Adrenal gland (tissue), 12 donors: ENCODE measurements around the gene C9. TPM values are rescaled to one million over a fixed set of nuclear protein-coding genes. Genes with fewer than 3 reads are reported as not detected.
"Not testable (repeated sequence)": the region's sequence is repeated elsewhere in the genome, so short reads cannot be mapped to it uniquely, and the experiment has no call there.

Experiments
- DNase-seq, 7 donors: peaks; one replicate each; pipeline ENCODE4 v3.0.0-alpha.2; 2019 to 2020
- H3K27ac ChIP-seq, 5 donors: fragments of 200-600 bp; sonication (generic) in 4 of 5; 1 replicate in 3 of 5; 2 replicates in 2 of 5; pipeline versions ENCODE4 v1.5.1 to v1.8.0; 2016 to 2020; ENCODE audit warnings: mild to moderate bottlenecking in 1 of 5
- H3K27me3 ChIP-seq: fragments of 200-600 bp; 2 replicates; pipeline ENCODE4 v1.8.0; 2021
- H3K36me3 ChIP-seq, 2 donors: fragments of 200-600 bp; replicated peaks in 1 of 2; 1 replicate in 1 of 2; 2 replicates in 1 of 2; pipeline versions ENCODE4 v1.5.1 to v1.8.0; 2018 to 2022
- H3K4me1 ChIP-seq, 2 donors: fragments of 200-600 bp; replicated peaks in 1 of 2; 1 replicate in 1 of 2; 2 replicates in 1 of 2; pipeline versions ENCODE4 v1.5.1 to v1.8.0; 2018 to 2021
- H3K4me3 ChIP-seq, 4 donors: fragments of 200-600 bp; sonication (generic) in 3 of 4; one replicate each; pipeline ENCODE4 v1.5.1; 2016 to 2018
- H3K9me3 ChIP-seq, 3 donors: fragments of 200-600 bp; sonication (generic) in 1 of 3; replicated peaks in 1 of 3; 1 replicate in 2 of 3; 2 replicates in 1 of 3; pipeline versions ENCODE4 v1.5.1 to v1.8.0; 2016 to 2021
- CTCF ChIP-seq, 6 experiments: fragments of 450-650 bp in 4 of 6; fragments of 200-600 bp in 2 of 6; sonication (generic) in 1 of 6; IDR thresholded peaks; 1 replicate in 5 of 6; 2 replicates in 1 of 6; pipeline versions ENCODE4 v1.5.1 to v1.8.0; 2016 to 2021; ENCODE audit warnings: antibody characterized with exemption in 6 of 6, mild to moderate bottlenecking in 2 of 6, moderate library complexity in 1 of 6
- POLR2A ChIP-seq, 2 donors: fragments of 450-650 bp; IDR thresholded peaks; one replicate each; pipeline ENCODE4 v1.6.1; 2017; ENCODE audit warnings: antibody characterized with exemption in 2 of 2, mild to moderate bottlenecking in 2 of 2, moderate library complexity in 1 of 2
- WGBS, 4 donors: extraction: QIAGEN DNeasy Blood & Tissue Kit in 2 of 4; methylation state at CpG; one replicate each; pipeline versions ENCODE4 v1.1.5 to v1.1.7; 2013 to 2017; 5-methylcytosine and 5-hydroxymethylcytosine counted together
- intact Hi-C, 2 donors: fragments of 100-400 bp; cut with DNase I; formaldehyde crosslinking; loops; one replicate each; pipeline versions ENCODE4 v1.14.1 to v1.15.0; 2022 to 2023
- polyA plus RNA-seq, 3 donors: library from polyadenylated mRNA; stranded (reverse); fragments of 200-250 nt in 2 of 3; fragments of 350-450 nt in 1 of 3; fragmentation: Illumina TruSeq in 1 of 3; extraction: RNeasy Lipid Tissue Mini Kit (QIAGEN cat#74804) in 1 of 3; gene quantifications; one replicate each; pipeline ENCODE4 v1.2.3, GENCODE V29; 2013 to 2014
- total RNA-seq, 9 donors: library from RNA; depleted of rRNA in 4 of 9; stranded (reverse); fragments of >200 nt in 4 of 9; fragments of 120-200 nt in 1 of 9; fragmentation: NEBNext Ultra II Directional in 1 of 9; extraction: Animal tissue kit (Norgen Biotek cat#: 25700) in 1 of 9; gene quantifications; one replicate each; pipeline versions ENCODE4 v1.1.0 to v1.2.4, GENCODE V29; 2013 to 2023
- donor health status: healthy with polysubstance abuse.
- donor health status: Bipolar disorder and iron deficiency.
- donor health status: DM: yes; HTN: yes; CAD: no.
- donor health status: DM: no; HTN: no; CAD: no.
- donor health status: DM: no; HTN: no; CAD: no.
- donor health status: DM: yes; HTN: yes; CAD: no.

The C9 gene
- total and polyA plus RNA-seq, 12 donors = 0.07 to 0.54 (median 0.40) TPM; not detected in 5

DNA sequence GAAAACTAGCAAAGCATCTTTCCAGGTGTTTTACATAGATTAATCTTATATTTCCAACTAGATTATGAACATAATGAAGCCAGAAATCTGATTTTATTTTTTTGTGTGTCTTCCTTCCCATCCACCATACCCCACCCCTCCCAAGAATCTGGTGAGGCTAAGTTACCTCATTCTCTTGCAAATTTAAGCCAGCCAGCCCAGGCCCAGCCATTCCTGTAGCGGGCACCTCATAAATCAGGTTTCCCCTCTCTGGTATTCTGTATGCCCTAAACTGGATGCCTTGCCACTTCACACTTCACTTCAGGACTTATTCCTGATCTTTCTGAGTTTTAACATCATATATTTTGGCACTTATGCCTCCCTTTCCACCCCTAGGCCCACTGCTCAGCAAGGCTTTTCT lies 21.8 kb downstream of the C9 start:
- 93 to 100% (median 95%) methylated on average over 1 of the region's 1 CpG for WGBS, 4 donors
- no peaks in the 10 kb centered on the region for H3K36me3 ChIP-seq
- H3K4me1 ChIP-seq = no peaks in the 10 kb centered on the region
- DNase-seq = no peak
- H3K4me3 ChIP-seq = no peak overlapping the region
- H3K27me3 ChIP-seq = no peaks in the 10 kb centered on the region
- H3K9me3 ChIP-seq = no peaks in the 10 kb centered on the region
- intact Hi-C loops = no loop called here
- TF ChIP-seq CTCF (IDR thresholded peaks at IDR 0.05) (no peak), POLR2A (IDR thresholded peaks at IDR 0.05) (no peak)
- H3K27ac ChIP-seq = no peak overlapping the region

DNA sequence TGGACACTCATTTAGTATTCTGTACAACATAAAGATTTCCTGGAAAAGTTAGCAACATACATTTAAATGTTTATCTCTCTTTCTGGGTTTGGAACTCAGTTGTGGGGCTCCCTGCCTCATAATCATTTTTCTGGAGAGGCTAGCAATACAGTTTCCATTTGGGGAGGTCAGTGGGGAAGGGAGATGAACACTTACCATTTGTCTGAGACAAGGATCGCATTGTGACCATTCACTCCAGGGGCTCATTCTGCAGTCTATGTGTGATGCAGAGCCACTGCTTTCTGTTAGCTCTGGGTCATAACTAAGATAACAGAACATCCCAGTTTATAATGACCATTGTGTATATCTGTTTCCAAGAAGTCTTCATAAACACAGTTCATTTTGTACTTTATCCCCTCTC lies 22.4 kb downstream of the C9 start:
- no peaks in the 10 kb centered on the region for H3K36me3 ChIP-seq
- intact Hi-C loops = no loop called here
- WGBS, 4 donors = 81 to 100% (median 86%) methylated on average over 1 of the region's 1 CpG

DNA sequence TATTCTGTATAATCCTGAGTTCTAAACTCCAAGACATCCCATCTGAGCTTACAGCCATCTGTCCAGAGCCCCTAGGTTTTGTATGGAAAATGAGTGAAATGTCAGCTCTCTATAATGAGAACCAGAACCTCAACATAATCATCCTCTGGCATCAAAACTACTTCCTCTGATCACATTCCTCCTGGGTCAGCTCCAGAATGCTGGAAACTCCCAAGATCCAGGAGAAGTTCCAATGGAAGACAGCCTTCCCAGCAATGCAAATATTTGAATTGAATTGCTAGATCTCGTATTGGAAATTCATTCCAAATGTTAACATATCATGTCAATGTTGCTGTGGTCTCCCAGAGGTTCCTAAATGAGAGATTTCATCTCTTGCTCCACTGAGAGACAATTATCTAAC lies 23.8 kb downstream of the C9 start:
- intact Hi-C loops = no loop called here

More for the DNA sequence above, 22.4 kb downstream of the C9 start:
- H3K9me3 ChIP-seq = no peaks in the 10 kb centered on the region
- TF ChIP-seq CTCF (IDR thresholded peaks at IDR 0.05) (no peak), POLR2A (IDR thresholded peaks at IDR 0.05) (no peak)
- H3K4me3 ChIP-seq = no peak overlapping the region
- H3K4me1 ChIP-seq = no peaks in the 10 kb centered on the region
- no peak overlapping the region for H3K27ac ChIP-seq
- H3K27me3 ChIP-seq = no peaks in the 10 kb centered on the region
- no peak for DNase-seq

DNA sequence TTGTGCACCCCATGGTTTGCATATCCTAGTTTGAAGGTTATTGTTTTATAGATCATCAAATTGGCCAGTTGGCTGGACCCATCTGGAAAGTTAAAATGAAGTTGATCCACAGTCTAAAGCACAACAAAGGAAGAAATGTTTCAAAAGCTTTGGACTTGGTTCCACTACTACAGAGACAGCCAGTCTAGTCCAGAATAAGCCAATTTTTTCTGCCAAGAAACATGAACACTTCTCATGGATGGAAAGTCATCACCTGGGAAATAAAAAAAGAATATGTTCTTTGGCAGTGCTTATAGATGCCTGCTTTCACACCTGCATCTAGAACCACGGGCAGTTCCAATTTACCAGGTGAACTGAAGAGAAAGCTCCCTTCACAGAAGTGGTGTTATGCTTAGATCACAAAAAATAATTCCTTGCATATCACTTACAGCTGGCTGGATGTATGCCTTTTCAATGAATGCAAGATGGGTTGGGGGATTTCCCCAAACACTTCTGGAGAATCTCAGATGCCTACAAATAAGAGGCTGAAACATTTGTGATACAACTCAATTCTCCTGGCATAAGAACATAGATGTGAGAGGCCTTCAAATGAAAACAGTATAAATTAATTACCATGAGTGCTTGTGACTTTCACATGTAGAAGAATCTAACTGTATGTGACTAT lies 26.9 kb downstream of the C9 start:
- H3K4me1 ChIP-seq = no peaks in the 10 kb centered on the region
- H3K36me3 ChIP-seq = no peaks in the 10 kb centered on the region
- no peaks in the 10 kb centered on the region for H3K27me3 ChIP-seq
- no peak for DNase-seq
- no peak overlapping the region for H3K4me3 ChIP-seq
- TF ChIP-seq CTCF (IDR thresholded peaks at IDR 0.05) (no peak), POLR2A (IDR thresholded peaks at IDR 0.05) (no peak)
- H3K9me3 ChIP-seq = no peaks in the 10 kb centered on the region
- WGBS, 4 donors = 69 to 90% (median 76%) methylated on average over 1 of the region's 1 CpG
- intact Hi-C loops = no loop called here
- no peak overlapping the region for H3K27ac ChIP-seq

More for the DNA sequence above, 23.8 kb downstream of the C9 start:
- Histone ChIP-seq H3K4me3 (no peak overlapping the region), H3K9me3 (no peaks in the 10 kb centered on the region), H3K27me3 (no peaks in the 10 kb centered on the region), H3K36me3 (no peaks in the 10 kb centered on the region), H3K4me1 (no peaks in the 10 kb centered on the region), H3K27ac (no peak overlapping the region)
- no peak for TF ChIP-seq CTCF (IDR thresholded peaks at IDR 0.05)
- no peak for TF ChIP-seq POLR2A (IDR thresholded peaks at IDR 0.05)
- 33 to 62% (median 46%) methylated on average over 1 of the region's 1 CpG for WGBS, 4 donors
- no peak for DNase-seq

GRCh38 chr5:39334296-39334695 lies 30.0 kb downstream of the C9 start:
- WGBS, 4 donors = 88 to 100% (median 89%) methylated on average over 1 to 27 of the region's 27 CpGs; no CpG with 5 or more reads in 1 of the 4 donors
- H3K4me1 ChIP-seq, H3K27me3 ChIP-seq, intact Hi-C loops, H3K9me3 ChIP-seq, H3K27ac ChIP-seq, H3K36me3 ChIP-seq, H3K4me3 ChIP-seq, DNase-seq: not testable (repeated sequence)
